ENCODE measurements around the gene CPT1B. TPM values are rescaled to one million over a fixed set of nuclear protein-coding genes. Genes with fewer than 3 reads are reported as not detected.
"Not testable (repeated sequence)": the region's sequence is repeated elsewhere in the genome, so short reads cannot be mapped to it uniquely, and the experiment has no call there.

Gene CPT1B
- total RNA-seq, 1 donor from 2014 or later, result 74.3 TPM

GRCh38 chr22:50522208-50522805 is 55.9 kb downstream of the CPT1B start:
- H3K4me3 Mint-ChIP-seq (ENCODE audit: low read depth), result no peak overlapping the region
- no peaks in the 10 kb centered on the region for H3K27me3 Mint-ChIP-seq (ENCODE audit: low read depth)
- H3K9me3 Mint-ChIP-seq, result no peaks in the 10 kb centered on the region
- peaks cover 13% of the 10 kb centered on the region for H3K4me1 Mint-ChIP-seq (ENCODE audit: low read depth)
- intact Hi-C loops (cut with micrococcal nuclease), result loop anchor here (10.0 kb wide), 1 partner anchor 278 kb away; the partner anchor contains the start of gene TUBGCP6
- H3K27ac Mint-ChIP-seq, result no peak overlapping the region
- DNase-seq (ENCODE audit: low spot score), result no peak
- peaks cover 49% of the 10 kb centered on the region for H3K36me3 Mint-ChIP-seq (ENCODE audit: low read depth)

DNA sequence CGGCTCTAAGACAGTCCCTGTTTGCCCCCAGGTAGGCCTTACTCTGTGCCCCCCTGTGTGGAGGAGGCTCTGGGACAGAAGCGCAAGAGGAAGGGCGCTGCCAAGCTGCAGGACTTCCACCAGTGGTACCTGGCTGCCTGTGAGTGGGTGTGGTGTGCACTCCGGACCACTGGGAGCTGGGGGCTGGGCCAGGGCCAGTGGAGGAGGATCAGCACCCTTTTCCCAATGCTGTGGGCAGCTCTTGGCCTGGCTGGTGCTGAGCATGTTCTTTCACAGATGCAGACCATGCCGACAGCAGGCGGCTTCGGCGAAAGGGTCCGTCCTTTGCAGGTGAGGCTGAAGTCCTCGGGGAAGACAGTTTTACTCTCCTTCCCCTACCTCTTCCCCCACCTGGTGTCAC is 56.5 kb downstream of the CPT1B start:
- Mint-ChIP-seq H3K36me3 (ENCODE audit: low read depth) (peaks cover 48% of the 10 kb centered on the region), H3K9me3 (no peaks in the 10 kb centered on the region), H3K4me3 (ENCODE audit: low read depth) (no peak overlapping the region), H3K27me3 (ENCODE audit: low read depth) (no peaks in the 10 kb centered on the region), H3K27ac (no peak overlapping the region), H3K4me1 (ENCODE audit: low read depth) (peaks cover 8% of the 10 kb centered on the region)
- DNase-seq (ENCODE audit: low spot score), result no peak
- intact Hi-C loops (cut with micrococcal nuclease), result loop anchor here (10.0 kb wide), 1 partner anchor 277 kb away; the partner anchor contains the start of gene TUBGCP6

GRCh38 chr22:50520826-50521453 is 57.3 kb downstream of the CPT1B start:
- Mint-ChIP-seq H3K4me1 (ENCODE audit: low read depth) (peaks cover 8% of the 10 kb centered on the region), H3K36me3 (ENCODE audit: low read depth) (peaks cover 54% of the 10 kb centered on the region)

GRCh38 chr22:50520184-50520583 is 58.0 kb downstream of the CPT1B start:
- intact Hi-C loops (cut with micrococcal nuclease), result loop anchor here (10.0 kb wide), 1 partner anchor 275 kb away; the partner anchor contains the start of gene TUBGCP6
- not testable (repeated sequence) for H3K4me3 Mint-ChIP-seq (ENCODE audit: low read depth); H3K27me3 Mint-ChIP-seq (ENCODE audit: low read depth); H3K27ac Mint-ChIP-seq; H3K4me1 Mint-ChIP-seq (ENCODE audit: low read depth); DNase-seq (ENCODE audit: low spot score); H3K9me3 Mint-ChIP-seq
- H3K36me3 Mint-ChIP-seq (ENCODE audit: low read depth), result peaks cover 58% of the 10 kb centered on the region

More at GRCh38 chr22:50520826-50521453, 57.3 kb downstream of the CPT1B start:
- no peak overlapping the region for H3K27ac Mint-ChIP-seq
- no peaks in the 10 kb centered on the region for H3K9me3 Mint-ChIP-seq
- no peaks in the 10 kb centered on the region for H3K27me3 Mint-ChIP-seq (ENCODE audit: low read depth)
- H3K4me3 Mint-ChIP-seq (ENCODE audit: low read depth), result no peak overlapping the region
- no peak for DNase-seq (ENCODE audit: low spot score)
- intact Hi-C loops (cut with micrococcal nuclease), result loop anchor here (10.0 kb wide), 1 partner anchor 276 kb away; the partner anchor contains the start of gene TUBGCP6

DNA sequence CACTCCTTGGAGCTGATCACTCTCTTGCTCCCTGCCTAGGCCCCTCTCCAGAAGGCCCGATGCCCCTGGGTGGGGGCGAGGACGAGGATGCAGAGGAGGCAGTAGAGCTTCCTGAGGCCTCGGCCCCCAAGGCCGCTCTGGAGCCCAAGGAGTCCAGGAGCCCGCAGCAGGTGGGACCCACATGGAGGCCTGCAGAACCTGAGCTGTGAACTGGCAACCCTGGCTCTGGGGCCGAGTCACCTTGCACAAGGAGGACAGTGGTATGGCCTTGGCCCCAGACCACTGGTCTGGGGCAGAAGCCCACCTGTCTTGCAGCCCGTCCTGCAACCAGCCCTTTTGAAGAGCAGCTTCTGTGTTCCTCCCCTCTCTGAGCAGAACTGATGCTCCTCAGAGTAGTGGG is 59.1 kb downstream of the CPT1B start:
- Mint-ChIP-seq H3K36me3 (ENCODE audit: low read depth) (peaks cover 59% of the 10 kb centered on the region), H3K4me3 (ENCODE audit: low read depth) (no peak overlapping the region), H3K9me3 (no peaks in the 10 kb centered on the region), H3K27me3 (ENCODE audit: low read depth) (no peaks in the 10 kb centered on the region), H3K4me1 (ENCODE audit: low read depth) (peaks cover 5% of the 10 kb centered on the region), H3K27ac (no peak overlapping the region)
- intact Hi-C loops (cut with micrococcal nuclease), result no loop called here
- no peak for DNase-seq (ENCODE audit: low spot score)

Other genes with a start within 250 kb of the CPT1B start
- 42.9 and 45.0 TPM in 2 replicates for gene PPP6R2, start 235.1 kb downstream of the CPT1B start, total RNA-seq
- 102 and 106 TPM in 2 replicates for gene SBF1, start 103.4 kb downstream of the CPT1B start, total RNA-seq
- gene ADM2, start 96.9 kb downstream of the CPT1B start, total RNA-seq, result 2.2 and 2.9 TPM in 2 replicates
- gene MIOX, start 91.6 kb downstream of the CPT1B start, total RNA-seq, result 0.25 TPM in 1 of 2 replicates, not detected in the other
- gene LMF2, start 70.7 kb downstream of the CPT1B start, total RNA-seq, result 77.2 and 81.8 TPM in 2 replicates
- gene NCAPH2, start 70.2 kb downstream of the CPT1B start, total RNA-seq, result 112 and 115 TPM in 2 replicates
- 3.8 and 8.7 TPM in 2 replicates for gene SCO2, start 52.8 kb downstream of the CPT1B start, total RNA-seq
- 35.9 and 36.9 TPM in 2 replicates for gene TYMP, start 48.4 kb downstream of the CPT1B start, total RNA-seq
- gene KLHDC7B, start 32.5 kb downstream of the CPT1B start, total RNA-seq, result 3.0 and 3.3 TPM in 2 replicates
- 0.62 TPM in 1 of 2 replicates, not detected in the other for gene SYCE3, start 15.5 kb downstream of the CPT1B start, total RNA-seq
- 86.1 and 90.9 TPM in 2 replicates for gene CHKB, start 4.4 kb upstream of the CPT1B start, total RNA-seq
- 0.09 and 0.16 TPM in 2 replicates for gene MAPK8IP2, start 22.4 kb upstream of the CPT1B start, total RNA-seq
- gene ARSA, start 49.7 kb upstream of the CPT1B start, total RNA-seq, result 25.0 TPM in 2 replicates
- gene SHANK3, start 94.4 kb upstream of the CPT1B start, total RNA-seq, result 0.16 and 0.25 TPM in 2 replicates
- not detected in 2 replicates for gene ACR, start 159.8 kb upstream of the CPT1B start, total RNA-seq
- gene RABL2B, start 205.2 kb upstream of the CPT1B start, total RNA-seq, result 34.9 and 35.7 TPM in 2 replicates